Ovary (tissue), 9 donors: ENCODE measurements around the gene PPIC. TPM values are rescaled to one million over a fixed set of nuclear protein-coding genes. Genes with fewer than 3 reads are reported as not detected.

Source experiments
- DNase-seq, 5 donors: peaks; one replicate each; pipeline ENCODE4 v3.0.0-alpha.2; 2019 to 2020
- H3K27ac ChIP-seq, 2 donors: fragments of 200-600 bp; one replicate each; pipeline versions ENCODE4 v1.5.1 to v1.8.0; 2019 to 2022
- H3K27me3 ChIP-seq: fragments of 200-600 bp; one replicate; pipeline ENCODE4 v1.8.0; 2022
- H3K36me3 ChIP-seq: fragments of 200-600 bp; sonication (generic); one replicate; pipeline ENCODE4 v1.5.1; 2019
- H3K4me1 ChIP-seq: one replicate; pipeline ENCODE4 v1.8.1; 2013; ENCODE audit warnings: mild to moderate bottlenecking, moderate library complexity; ENCODE audit not compliant: insufficient read depth
- H3K4me3 ChIP-seq: fragments of 200-600 bp; sonication (generic); one replicate; pipeline ENCODE4 v1.5.1; 2017
- H3K9me3 ChIP-seq, 2 donors: fragments of 200-600 bp in 1 of 2; sonication (generic) in 1 of 2; one replicate each; pipeline versions ENCODE4 v1.5.1 to v1.8.1; 2013 to 2019; ENCODE audit warnings: mild to moderate bottlenecking in 1 of 2, moderate library complexity in 1 of 2
- CTCF ChIP-seq, 3 donors: fragments of 450-650 bp in 2 of 3; fragments of 200-600 bp in 1 of 3; IDR thresholded peaks; one replicate each; pipeline versions ENCODE4 v1.5.1 to v1.8.0; 2016 to 2022; ENCODE audit warnings: antibody characterized with exemption in 3 of 3, mild to moderate bottlenecking in 1 of 3
- EP300 ChIP-seq: sonication (generic); formaldehyde crosslinking; IDR thresholded peaks from one replicate; pipeline ENCODE4 v1.6.1; 2017; ENCODE audit warnings: antibody characterized with exemption
- POLR2A ChIP-seq: fragments of 450-650 bp; IDR thresholded peaks from one replicate; pipeline ENCODE4 v1.6.1; 2017; ENCODE audit warnings: antibody characterized with exemption, mild to moderate bottlenecking, moderate library complexity
- WGBS, 3 donors: extraction: QIAGEN DNeasy Blood & Tissue Kit in 1 of 3; methylation state at CpG; one replicate each; pipeline versions ENCODE4 v1.1.5 to v1.1.7; 2013 to 2017; 5-methylcytosine and 5-hydroxymethylcytosine counted together
- intact Hi-C, 4 donors: fragments of 100-400 bp; cut with DNase I; formaldehyde crosslinking; loops; one replicate each; pipeline versions ENCODE4 v1.11.0 to v1.15.1; 2022 to 2023
- polyA plus RNA-seq, 2 donors: library from polyadenylated mRNA; stranded (reverse); fragments of 200-250 nt in 1 of 2; fragments of 350-450 nt in 1 of 2; fragmentation: Illumina TruSeq in 1 of 2; extraction: RNeasy Lipid Tissue Mini Kit (QIAGEN cat#74804) in 1 of 2; gene quantifications; one replicate each; pipeline ENCODE4 v1.2.3, GENCODE V29; 2013 to 2014
- total RNA-seq, 7 donors: library from RNA; depleted of rRNA in 2 of 7; stranded (reverse); fragments of >200 nt in 2 of 7; fragmentation: NEBNext Ultra II Directional in 3 of 7; extraction: Animal tissue kit (Norgen Biotek cat#: 25700) in 3 of 7; gene quantifications; one replicate each; pipeline versions ENCODE4 v1.1.0 to v1.2.4, GENCODE V29; 2016 to 2023
- donor health status: DM: no; HTN: no; CAD: no; lungs with moderate emphysema.
- donor health status: DM: no; HTN: no; CAD: no.
- donor health status: Bipolar disorder and iron deficiency.
- donor health status: DM: yes; HTN: yes; CAD: no.
- donor health status: DM: no; HTN: no; CAD: no.
- donor health status: DM: yes; HTN: yes; CAD: no.

Gene PPIC
- total and polyA plus RNA-seq, 9 donors = 9.3 to 35.9 (median 20.9) TPM

GRCh38 chr5:123012321-123012720, 24.2 kb downstream of the PPIC start:
- H3K36me3 ChIP-seq = no peaks in the 10 kb centered on the region
- no peak for DNase-seq
- TF ChIP-seq POLR2A (no peak), CTCF (IDR thresholded peaks at IDR 0.05) (no peak), EP300 (no peak)
- no peaks in the 10 kb centered on the region for H3K27me3 ChIP-seq
- no peak overlapping the region for H3K27ac ChIP-seq
- intact Hi-C loops = no loop called here
- H3K9me3 ChIP-seq = no peaks in the 10 kb centered on the region
- no peaks in the 10 kb centered on the region for H3K4me1 ChIP-seq
- WGBS, 3 donors = 98 to 100% (median 98%) methylated on average over 1 of the region's 1 CpG
- no peak overlapping the region for H3K4me3 ChIP-seq

GRCh38 chr5:123007754-123008153, 28.8 kb downstream of the PPIC start:
- H3K36me3 ChIP-seq = no peaks in the 10 kb centered on the region
- no peaks in the 10 kb centered on the region for H3K9me3 ChIP-seq
- no peak overlapping the region for H3K4me3 ChIP-seq
- no peaks in the 10 kb centered on the region for H3K4me1 ChIP-seq
- DNase-seq = no peak
- TF ChIP-seq CTCF (IDR thresholded peaks at IDR 0.05) = no peak
- TF ChIP-seq POLR2A = no peak
- TF ChIP-seq EP300 = no peak
- H3K27ac ChIP-seq = no peak overlapping the region
- intact Hi-C loops = no loop called here
- 93 to 94% (median 94%) methylated on average over 6 of the region's 6 CpGs for WGBS, 3 donors
- H3K27me3 ChIP-seq = no peaks in the 10 kb centered on the region

- intact Hi-C loops = no loop called here
- 88 to 92% (median 89%) methylated on average over 6 of the region's 6 CpGs for WGBS, 3 donors
- no peaks in the 10 kb centered on the region for H3K4me1 ChIP-seq
- H3K36me3 ChIP-seq = no peaks in the 10 kb centered on the region
- H3K4me3 ChIP-seq = no peak overlapping the region
- TF ChIP-seq POLR2A (no peak), EP300 (no peak), CTCF (IDR thresholded peaks at IDR 0.05) (no peak)
- no peak overlapping the region for H3K27ac ChIP-seq
- DNase-seq = no peak
- H3K9me3 ChIP-seq = no peaks in the 10 kb centered on the region
- no peaks in the 10 kb centered on the region for H3K27me3 ChIP-seq
These were observed 29.3 kb downstream of the PPIC start for GRCh38 chr5:123007182-123007581.

GRCh38 chr5:123001808-123002207, 34.7 kb downstream of the PPIC start:
- Histone ChIP-seq H3K4me3 (no peak overlapping the region), H3K9me3 (no peaks in the 10 kb centered on the region), H3K27me3 (no peaks in the 10 kb centered on the region), H3K27ac (no peak overlapping the region), H3K4me1 (no peaks in the 10 kb centered on the region), H3K36me3 (no peaks in the 10 kb centered on the region)
- TF ChIP-seq CTCF (IDR thresholded peaks at IDR 0.05) (no peak), EP300 (no peak), POLR2A (no peak)
- 76 to 79% (median 78%) methylated on average over 7 of the region's 7 CpGs for WGBS, 3 donors
- intact Hi-C loops = no loop called here
- DNase-seq = no peak

GRCh38 chr5:123000731-123001130, 35.8 kb downstream of the PPIC start:
- H3K27ac ChIP-seq = no peak overlapping the region
- TF ChIP-seq EP300 = no peak
- TF ChIP-seq POLR2A = no peak
- TF ChIP-seq CTCF (IDR thresholded peaks at IDR 0.05) = no peak
- WGBS, 3 donors = 97 to 100% (median 98%) methylated on average over 1 of the region's 1 CpG
- DNase-seq = no peak
- intact Hi-C loops = no loop called here
- H3K4me1 ChIP-seq = no peaks in the 10 kb centered on the region
- H3K9me3 ChIP-seq = no peaks in the 10 kb centered on the region
- no peaks in the 10 kb centered on the region for H3K36me3 ChIP-seq
- H3K4me3 ChIP-seq = no peak overlapping the region
- no peaks in the 10 kb centered on the region for H3K27me3 ChIP-seq
